ENCODE data around the gene MYADM. TPM values are rescaled to one million over a fixed set of nuclear protein-coding genes. Genes with fewer than 3 reads are reported as not detected.

MYADM gene
- polyA plus RNA-seq, 1 donor from 2014 or later = 47.0 TPM

GRCh38 chr19:53907193-53907581 lies 39.5 kb downstream of the MYADM start:
- peaks cover 0 to 8% (median 5%) of the 10 kb centered on the region in 3 donors for H3K9me3 Mint-ChIP-seq
- H3K27ac Mint-ChIP-seq = no peak overlapping the region
- H3K4me1 Mint-ChIP-seq = peaks cover 2 to 17% (median 8%) of the 10 kb centered on the region in 3 donors
- no peaks in the 10 kb centered on the region for H3K36me3 Mint-ChIP-seq
- no peak overlapping the region for H3K4me3 Mint-ChIP-seq
- H3K27me3 Mint-ChIP-seq = peaks cover 51% of the 10 kb centered on the region

GRCh38 chr19:53907690-53908089 lies 40.0 kb downstream of the MYADM start:
- Mint-ChIP-seq H3K4me3 (peak overlapping the region in 3 of 4 donors; percentile 14 to 67 (median 17)), H3K9me3 (peaks cover 0 to 9% (median 5%) of the 10 kb centered on the region in 3 donors), H3K4me1 (peaks cover 2 to 17% (median 8%) of the 10 kb centered on the region in 3 donors), H3K27ac (no peak overlapping the region), H3K27me3 (peaks cover 51% of the 10 kb centered on the region), H3K36me3 (no peaks in the 10 kb centered on the region)

DNA sequence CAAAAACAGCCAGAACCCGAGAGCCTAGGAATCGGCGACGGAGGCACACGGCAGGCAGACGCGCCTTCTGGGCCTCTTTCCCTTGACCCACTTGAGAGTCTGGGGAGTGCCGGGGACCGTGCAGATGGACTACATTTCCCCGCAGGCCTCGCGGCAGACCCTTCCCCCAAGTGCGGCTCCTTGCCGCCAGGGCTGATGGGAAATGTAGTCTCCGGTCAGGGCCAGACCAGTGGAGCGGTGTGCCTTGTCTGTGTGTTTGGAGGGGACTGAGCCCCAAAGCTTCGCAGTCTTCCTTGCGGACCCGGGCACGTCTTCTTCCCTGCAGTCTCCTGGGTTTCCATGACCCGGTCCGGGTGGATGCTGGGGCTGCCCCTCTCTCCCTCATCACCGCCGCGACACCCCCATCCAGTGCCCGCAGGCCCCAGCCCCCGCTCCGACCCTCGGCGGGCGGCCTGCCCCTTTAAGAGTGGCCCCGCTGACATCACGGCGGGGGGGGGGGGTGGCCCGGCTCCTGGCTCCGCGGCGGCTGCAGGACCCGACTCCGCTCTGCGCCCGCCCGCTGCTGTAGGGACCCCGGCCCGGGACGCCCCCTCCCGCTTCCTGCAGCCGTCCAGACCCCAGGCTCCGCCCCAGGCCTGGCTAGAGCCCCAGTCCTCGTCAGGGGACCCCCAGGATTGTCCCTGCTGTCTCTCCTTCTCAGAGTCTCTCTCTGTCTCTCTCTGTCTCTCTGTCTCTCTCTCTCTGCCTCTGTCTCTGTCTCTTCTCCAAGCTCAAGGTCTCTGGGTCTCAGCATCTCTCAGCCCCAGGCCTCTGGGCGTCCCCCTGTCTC lies 40.6 kb downstream of the MYADM start:
- H3K36me3 Mint-ChIP-seq = no peaks in the 10 kb centered on the region
- no peak overlapping the region for H3K27ac Mint-ChIP-seq
- H3K4me1 Mint-ChIP-seq = peaks cover 2 to 17% (median 8%) of the 10 kb centered on the region in 3 donors
- H3K4me3 Mint-ChIP-seq = peak overlapping the region in 2 of 4 donors; percentile 67 to 91
- peaks cover 51% of the 10 kb centered on the region for H3K27me3 Mint-ChIP-seq
- H3K9me3 Mint-ChIP-seq = peaks cover 0 to 9% (median 5%) of the 10 kb centered on the region in 3 donors

DNA sequence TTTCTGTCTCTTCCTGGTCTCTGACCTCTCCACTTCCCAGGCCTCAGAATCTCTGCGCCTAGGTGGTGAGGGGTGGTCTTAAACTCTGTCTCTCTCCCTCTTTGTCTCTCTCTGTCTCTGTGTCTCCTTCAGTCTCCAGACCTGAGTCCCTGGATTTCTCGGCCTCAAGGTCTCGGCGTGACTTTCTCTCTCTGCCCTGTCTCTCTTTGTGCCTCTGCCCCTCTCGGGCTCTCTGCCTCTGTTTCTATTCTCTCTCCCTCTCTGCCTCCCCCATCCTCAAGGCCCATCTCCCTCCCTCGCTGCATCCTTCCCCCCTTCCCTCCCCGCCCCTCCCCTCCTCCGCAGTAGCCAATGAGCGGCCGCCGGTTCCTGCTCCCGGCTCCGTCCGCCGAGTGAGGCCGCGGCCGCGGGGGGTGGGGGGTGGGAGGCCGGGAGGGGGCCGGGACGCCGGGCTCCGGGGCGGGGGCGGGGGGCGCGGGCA lies 41.3 kb downstream of the MYADM start, which contains the start of gene CACNG7:
Gene CACNG7 (plus strand): TSS at position 344 of the 481 bp plus-strand sequence. CDS start 3,554 bp downstream, outside the sequence.
- Mint-ChIP-seq H3K27ac (no peak within 1 kb of the TSS), H3K4me3 (peak within 1 kb of the TSS in 2 of 4 donors; percentile 45 to 91), H3K36me3 (peaks cover 2% of the 10 kb centered on the region), H3K9me3 (peaks cover 0 to 9% (median 5%) of the 10 kb centered on the region in 3 donors), H3K4me1 (peaks cover 2 to 17% (median 8%) of the 10 kb centered on the region in 3 donors), H3K27me3 (peaks cover 52% of the 10 kb centered on the region)

GRCh38 chr19:53909471-53910169 lies 41.9 kb downstream of the MYADM start:
- Mint-ChIP-seq H3K27ac (no peak overlapping the region), H3K27me3 (peaks cover 52% of the 10 kb centered on the region), H3K36me3 (peaks cover 2% of the 10 kb centered on the region), H3K4me1 (peaks cover 2 to 17% (median 8%) of the 10 kb centered on the region in 3 donors), H3K9me3 (peaks cover 0 to 9% (median 5%) of the 10 kb centered on the region in 3 donors), H3K4me3 (no peak overlapping the region)

DNA sequence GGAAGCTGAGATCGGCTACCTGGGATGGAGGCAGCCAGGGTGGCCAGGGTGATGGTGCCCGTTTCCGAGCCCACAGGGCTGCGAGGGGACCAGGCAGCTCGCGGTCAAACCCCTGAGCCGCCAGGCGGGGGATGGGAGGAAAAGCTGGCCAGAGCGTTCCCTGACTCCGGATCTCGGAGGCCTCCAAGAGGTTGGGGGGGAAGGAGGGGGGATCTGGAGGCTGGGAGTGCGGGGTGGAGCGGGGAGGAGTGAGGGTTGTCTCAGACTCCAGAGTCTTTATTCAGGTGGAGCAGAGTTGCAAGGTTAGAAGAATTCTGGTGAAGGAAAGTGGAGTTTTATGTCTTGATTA lies 42.5 kb downstream of the MYADM start:
- H3K36me3 Mint-ChIP-seq = peaks cover 2% of the 10 kb centered on the region
- peaks cover 0 to 11% (median 8%) of the 10 kb centered on the region in 3 donors for H3K9me3 Mint-ChIP-seq
- peaks cover 54% of the 10 kb centered on the region for H3K27me3 Mint-ChIP-seq
- no peak overlapping the region for H3K27ac Mint-ChIP-seq
- H3K4me3 Mint-ChIP-seq = no peak overlapping the region
- peaks cover 2 to 17% (median 8%) of the 10 kb centered on the region in 3 donors for H3K4me1 Mint-ChIP-seq

- H3K4me1 Mint-ChIP-seq = peaks cover 3 to 14% (median 6%) of the 10 kb centered on the region in 3 donors
- H3K27ac Mint-ChIP-seq = no peak overlapping the region
- H3K27me3 Mint-ChIP-seq = peaks cover 38% of the 10 kb centered on the region
- peaks cover 0 to 13% (median 10%) of the 10 kb centered on the region in 3 donors for H3K9me3 Mint-ChIP-seq
- peaks cover 2% of the 10 kb centered on the region for H3K36me3 Mint-ChIP-seq
- no peak overlapping the region for H3K4me3 Mint-ChIP-seq
Measured at GRCh38 chr19:53912653-53913052, 45.0 kb downstream of the MYADM start.

DNA sequence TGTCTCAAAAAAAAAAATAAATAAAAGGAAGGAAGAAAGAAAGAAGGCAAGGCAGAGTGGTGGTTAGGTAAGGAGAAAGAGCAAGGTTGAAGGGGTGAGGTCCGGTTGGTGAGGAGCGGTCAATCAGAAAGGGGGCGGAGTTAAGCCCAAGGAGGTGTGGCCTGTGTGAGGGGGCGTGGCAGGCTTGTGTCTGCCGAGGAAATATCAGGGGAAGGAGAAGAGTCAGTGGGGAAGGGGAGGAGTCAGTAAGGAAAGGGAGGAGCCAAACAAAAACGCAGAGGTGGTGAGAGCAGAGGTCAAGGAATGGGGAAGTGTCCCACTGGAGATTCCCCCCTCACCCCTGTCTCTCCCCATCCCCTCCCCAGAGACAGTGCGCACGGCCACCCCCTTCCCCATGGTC lies 47.3 kb downstream of the MYADM start:
- Mint-ChIP-seq H3K36me3 (peaks cover 2% of the 10 kb centered on the region), H3K4me1 (peaks cover 0 to 8% (median 3%) of the 10 kb centered on the region in 3 donors), H3K9me3 (peaks cover 1 to 12% (median 9%) of the 10 kb centered on the region in 3 donors), H3K27me3 (peaks cover 22% of the 10 kb centered on the region), H3K4me3 (no peak overlapping the region), H3K27ac (no peak overlapping the region)

DNA sequence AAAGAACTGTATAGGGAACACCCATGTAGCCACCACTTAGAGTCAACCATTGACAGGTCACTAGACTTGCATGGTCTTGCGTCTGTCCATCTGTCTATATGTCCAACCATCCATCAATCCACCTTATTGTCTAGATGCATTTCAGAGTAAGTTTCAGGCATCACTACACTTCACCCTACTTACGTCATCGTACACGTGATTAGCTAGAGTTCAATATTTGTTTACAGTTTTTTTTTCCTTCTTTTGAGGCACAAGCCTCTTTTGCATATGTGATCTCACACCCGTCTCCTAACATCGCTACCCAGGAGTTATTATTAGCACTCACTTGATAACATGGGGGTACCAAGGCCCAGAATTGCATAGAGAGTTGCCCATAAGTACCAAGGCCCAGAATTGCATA lies 48.3 kb downstream of the MYADM start:
- H3K27me3 Mint-ChIP-seq = peaks cover 13% of the 10 kb centered on the region
- H3K4me3 Mint-ChIP-seq = no peak overlapping the region
- H3K36me3 Mint-ChIP-seq = peaks cover 2% of the 10 kb centered on the region
- H3K27ac Mint-ChIP-seq = no peak overlapping the region
- peaks cover 0 to 4% (median 3%) of the 10 kb centered on the region in 3 donors for H3K4me1 Mint-ChIP-seq
- peaks cover 1 to 11% (median 9%) of the 10 kb centered on the region in 3 donors for H3K9me3 Mint-ChIP-seq

DNA sequence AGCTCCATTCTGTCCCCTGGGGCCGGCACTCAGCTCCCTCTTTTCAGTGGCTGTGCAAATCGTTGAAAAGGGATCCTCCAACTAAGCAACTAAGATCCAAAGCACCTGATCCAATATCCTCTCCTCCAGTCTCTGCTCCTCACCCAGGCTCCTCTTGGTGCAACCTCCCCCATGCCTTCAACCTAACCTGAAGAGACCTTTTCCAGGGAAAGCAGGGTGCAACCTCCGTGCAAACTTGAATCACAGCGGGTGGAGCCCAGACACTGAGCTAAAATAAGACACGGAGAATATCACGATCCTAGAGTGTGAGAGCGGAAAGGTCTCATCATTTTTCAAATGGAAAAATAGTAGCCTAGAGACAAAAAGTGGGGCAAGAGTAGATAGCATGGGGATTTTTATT lies 49.7 kb downstream of the MYADM start:
- Mint-ChIP-seq H3K27me3 (peaks cover 4% of the 10 kb centered on the region), H3K9me3 (peaks cover 1 to 9% (median 7%) of the 10 kb centered on the region in 3 donors), H3K4me3 (no peak overlapping the region), H3K4me1 (peaks cover 0 to 3% (median 0%) of the 10 kb centered on the region in 3 donors), H3K36me3 (peaks cover 2% of the 10 kb centered on the region), H3K27ac (no peak overlapping the region)

Other genes with a start within 250 kb of the MYADM start
- gene DPRX, start 235.9 kb upstream of the MYADM start, polyA plus RNA-seq = not detected
- 0.15 TPM for gene NLRP12, start 43.6 kb upstream of the MYADM start, polyA plus RNA-seq
- not detected for gene PRKCG, start 14.3 kb downstream of the MYADM start, polyA plus RNA-seq
- gene CACNG7, start 41.4 kb downstream of the MYADM start, polyA plus RNA-seq = not detected
- gene CACNG8, start 95.1 kb downstream of the MYADM start, polyA plus RNA-seq = not detected
- not detected for gene CACNG6, start 123.8 kb downstream of the MYADM start, polyA plus RNA-seq
- not detected for gene VSTM1, start 196.0 kb downstream of the MYADM start, polyA plus RNA-seq
- not detected for gene TARM1, start 213.5 kb downstream of the MYADM start, polyA plus RNA-seq
- gene OSCAR, start 232.9 kb downstream of the MYADM start, polyA plus RNA-seq = 0.40 TPM
- 458 TPM for gene NDUFA3, start 235.0 kb downstream of the MYADM start, polyA plus RNA-seq
- gene TFPT, start 247.8 kb downstream of the MYADM start, polyA plus RNA-seq = 11.9 TPM
- 70.6 TPM for gene PRPF31, start 247.9 kb downstream of the MYADM start, polyA plus RNA-seq

Measured in IgD-negative memory B cell (primary cell).